ENCODE measurements around the gene MCM3AP.

Gene MCM3AP

DNA sequence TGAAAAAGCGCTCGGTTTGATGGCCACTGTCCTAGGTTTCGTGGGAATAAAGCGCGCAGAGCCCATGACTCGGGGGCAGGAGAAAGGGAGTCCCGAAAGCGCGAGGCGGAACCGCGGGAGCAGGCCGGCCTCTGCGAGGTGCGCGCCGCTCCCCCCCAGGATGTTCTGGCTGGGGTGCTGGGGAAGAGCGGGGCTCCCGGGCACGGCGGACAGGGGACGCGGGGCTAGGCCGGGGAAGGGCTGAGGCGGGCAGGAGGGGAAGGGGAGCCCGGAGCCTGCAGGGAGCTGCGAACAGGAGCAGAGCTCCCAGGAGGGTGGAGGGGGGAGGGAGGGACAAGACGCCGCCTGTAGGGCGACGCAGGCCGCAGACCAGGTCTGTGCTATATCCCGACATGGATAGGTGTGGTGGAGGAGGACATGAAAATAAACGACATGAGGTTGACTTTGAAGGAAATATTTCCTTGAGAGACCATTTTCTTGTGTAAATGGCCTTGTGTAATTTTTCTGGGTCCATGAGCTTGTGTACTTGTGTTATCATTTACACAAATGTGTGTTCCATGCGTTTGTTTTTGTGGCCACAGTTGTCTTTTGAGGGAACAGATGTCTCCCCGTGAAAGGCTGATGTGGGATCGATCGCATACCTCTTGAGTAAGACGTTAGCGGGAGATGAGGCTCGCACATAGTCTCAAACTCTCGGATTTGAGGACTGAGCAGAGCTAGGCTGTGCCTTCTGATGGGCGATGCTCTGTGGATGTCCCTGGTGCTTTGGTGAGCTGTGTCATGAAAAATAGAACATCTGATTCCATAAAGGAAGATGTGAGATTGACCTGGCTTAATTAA lies 39.9 kb upstream of the MCM3AP start:
- DNase-seq (ENCODE audit: low read depth, low spot score), result no peak
- ChIA-PET POLR2A (interaction anchor here (0.6 to 1.4 kb wide), 3 partner anchors 17 to 39 kb away, joined by 3 to 4 read pairs (median 4); partner anchors contain the start of genes MCM3AP and YBEY), CTCF (interaction anchor here (0.7 to 1.8 kb wide), 11 partner anchors 9 to 314 kb away, joined by 3 to 6 read pairs (median 3); no protein-coding TSS in a partner anchor)
- H3K4me3 ChIP-seq (ENCODE audit: low read depth, low read length), result peak overlapping the region; percentile 71
- peak; percentile 39 for TF ChIP-seq CTCF (IDR thresholded peaks at IDR 0.05; ENCODE audit: insufficient read depth, low read length, missing control alignments)

DNA sequence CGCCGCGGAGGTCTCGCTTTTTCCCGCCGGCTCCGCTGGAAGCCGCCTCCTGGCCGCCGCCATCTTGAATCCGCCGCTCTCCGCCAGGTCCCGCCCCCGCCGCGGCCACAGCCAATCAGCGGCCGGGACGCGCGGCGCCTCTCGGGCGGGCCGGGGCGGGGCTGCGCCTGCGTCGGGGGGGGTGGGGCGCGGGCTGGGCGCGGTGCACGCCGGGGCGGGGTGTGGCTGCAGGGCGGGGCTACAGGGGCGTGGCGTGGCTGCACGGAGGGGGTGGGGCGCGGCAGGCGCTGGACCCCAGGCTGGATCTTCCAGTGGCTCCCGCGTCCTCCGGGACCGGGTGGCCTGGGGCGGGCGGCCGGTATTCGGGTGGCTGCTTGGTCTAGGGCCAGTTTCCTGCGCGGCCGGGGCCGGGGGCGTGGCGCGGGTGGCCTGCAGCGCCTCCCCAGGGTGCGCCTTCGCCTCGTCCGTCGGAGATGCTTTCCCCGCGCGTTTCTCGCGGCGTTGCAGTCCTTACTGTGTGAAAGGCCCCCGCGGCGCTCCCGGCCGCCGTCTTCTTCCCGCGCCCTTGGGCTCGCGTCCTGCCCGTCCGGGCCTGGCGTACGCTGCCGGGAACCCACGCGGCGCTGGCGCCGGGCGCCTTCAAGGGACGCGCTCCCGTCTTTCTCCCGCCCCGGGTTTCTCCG lies 39.1 kb upstream of the MCM3AP start:
- CTCF ChIA-PET, result interaction anchor here (1.2 to 1.8 kb wide), 3 partner anchors 40 to 310 kb away, joined by 3 to 6 read pairs (median 4); no protein-coding TSS in a partner anchor
- no peak for DNase-seq (ENCODE audit: low read depth, low spot score)
- POLR2A ChIA-PET, result interaction anchor here (0.6 kb wide), 1 partner anchor 39 kb away, joined by 4 read pairs; the partner anchor contains the start of genes MCM3AP and YBEY
- H3K4me3 ChIP-seq (ENCODE audit: low read depth, low read length), result peak overlapping the region; percentile 94
- peak; percentile 29 for TF ChIP-seq CTCF (IDR thresholded peaks at IDR 0.05; ENCODE audit: insufficient read depth, low read length, missing control alignments)

GRCh38 chr21:46323710-46324389 lies 38.4 kb upstream of the MCM3AP start, which contains the start of the genes C21orf58 and PCNT:
Gene C21orf58 (minus strand): TSS chr21:46323870. CDS start chr21:46322738, 1,132 bp downstream.
Gene PCNT (plus strand): TSS chr21:46324156. CDS start chr21:46324229, 73 bp downstream.
- POLR2A ChIA-PET, result no interaction called here
- no peak for TF ChIP-seq CTCF (IDR thresholded peaks at IDR 0.05; ENCODE audit: insufficient read depth, low read length, missing control alignments)
- H3K4me3 ChIP-seq (ENCODE audit: low read depth, low read length), result peak within 1 kb of the TSS; percentile 94
- DNase-seq (ENCODE audit: low read depth, low spot score), result peak; percentile 79
- CTCF ChIA-PET, result interaction anchor here (1.0 kb wide), 1 partner anchor 94 kb away, joined by 4 read pairs; no protein-coding TSS in a partner anchor

DNA sequence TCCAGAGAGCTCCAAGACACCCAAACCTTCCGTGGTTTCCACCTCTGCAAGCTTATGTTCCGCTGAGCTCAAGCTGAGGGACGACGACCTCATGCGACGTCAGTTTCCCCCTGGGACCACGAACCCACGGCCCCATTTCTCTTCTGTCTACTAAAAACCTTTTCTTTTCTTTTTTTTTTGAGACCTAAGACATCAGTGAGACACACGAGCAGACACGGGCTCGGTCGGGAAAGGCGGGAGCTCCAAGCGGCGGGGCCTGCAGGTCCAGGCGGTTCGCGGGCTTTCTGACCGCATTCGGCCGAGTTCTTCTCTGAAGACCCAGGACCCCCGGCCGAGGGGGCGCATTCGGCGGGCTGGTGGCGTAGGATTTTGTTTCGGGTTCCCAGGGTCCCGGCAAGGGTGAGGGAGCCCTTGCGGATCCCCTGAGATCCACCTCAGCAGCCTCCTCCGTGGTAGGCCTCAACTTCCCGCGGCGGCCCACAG lies 37.9 kb upstream of the MCM3AP start:
- CTCF ChIA-PET, result interaction anchor here (1.0 kb wide), 1 partner anchor 93 kb away, joined by 4 read pairs; no protein-coding TSS in a partner anchor

More for the DNA sequence above, 37.9 kb upstream of the MCM3AP start:
- POLR2A ChIA-PET, result interaction anchor here (1.9 kb wide), 1 partner anchor 37 kb away, joined by 4 read pairs; the partner anchor contains the start of gene YBEY
- no peak for DNase-seq (ENCODE audit: low read depth, low spot score)
- peak overlapping the region; percentile 77 for H3K4me3 ChIP-seq (ENCODE audit: low read depth, low read length)
- no peak for TF ChIP-seq CTCF (IDR thresholded peaks at IDR 0.05; ENCODE audit: insufficient read depth, low read length, missing control alignments)
